Body of pancreas (tissue), 4 donors: ENCODE measurements around the gene LTB4R2.

ENCODE experiments used
- CTCF ChIP-seq, 7 experiments: fragments of 450-650 bp in 4 of 7; fragments of 200-600 bp in 3 of 7; sonication (generic) in 3 of 7; IDR thresholded peaks; one replicate each; pipeline ENCODE4 v1.5.1; 2016 to 2019; ENCODE audit warnings: antibody characterized with exemption in 7 of 7
- POLR2A ChIP-seq, 3 donors: fragments of 450-650 bp; IDR thresholded peaks; one replicate each; pipeline ENCODE4 v1.6.1; 2016; ENCODE audit warnings: antibody characterized with exemption in 3 of 3, mild to moderate bottlenecking in 2 of 3

GRCh38 chr14:24278424-24278823 is 31.5 kb upstream of the LTB4R2 start:
- no peak for TF ChIP-seq CTCF (IDR thresholded peaks at IDR 0.05)
- no peak for TF ChIP-seq POLR2A (IDR thresholded peaks at IDR 0.05)
